Endodermal cell (in vitro differentiated cells): ENCODE measurements around the gene PPP2R5B. TPM values are rescaled to one million over a fixed set of nuclear protein-coding genes. Genes with fewer than 3 reads are reported as not detected.
A peak's percentile ranks its signal among the peaks of the same experiment; 100 is the strongest.

ENCODE experiments used
- DNase-seq: peaks from one replicate; pipeline ENCODE4 v3.0.0-alpha.2; 2017
- H3K27ac ChIP-seq: 2 replicates; pipeline ENCODE4 v1.5.1; 2013; ENCODE audit warnings: mild to moderate bottlenecking, low read depth, low read length, moderate library complexity
- H3K27me3 ChIP-seq: 2 replicates; pipeline ENCODE4 v1.6.1; 2013; ENCODE audit warnings: mild to moderate bottlenecking, low read length, moderate library complexity; ENCODE audit not compliant: insufficient read depth, control insufficient read depth, poor library complexity, severe bottlenecking
- H3K36me3 ChIP-seq: 2 replicates; pipeline ENCODE4 v1.7.0; 2013; ENCODE audit warnings: mild to moderate bottlenecking, low read length, moderate library complexity; ENCODE audit not compliant: control insufficient read depth, insufficient read depth
- H3K4me1 ChIP-seq: one replicate; pipeline ENCODE4 v1.7.0; 2013; ENCODE audit warnings: low read length; ENCODE audit not compliant: control insufficient read depth, insufficient read depth
- H3K4me3 ChIP-seq: 2 replicates; pipeline ENCODE4 v1.5.1; 2013; ENCODE audit warnings: mild to moderate bottlenecking, low read length, moderate library complexity
- H3K9ac ChIP-seq: 2 replicates; pipeline ENCODE4 v1.6.1; 2013; ENCODE audit warnings: mild to moderate bottlenecking, low read length, moderate library complexity; ENCODE audit not compliant: poor library complexity, severe bottlenecking; ENCODE audit errors: extremely low read depth
- H3K9me3 ChIP-seq: 2 replicates; pipeline ENCODE4 v1.6.1; 2013; ENCODE audit warnings: mild to moderate bottlenecking, low read length, moderate library complexity; ENCODE audit not compliant: control insufficient read depth
- H3K27ac Mint-ChIP-seq: 2 replicates; pipeline ENCODE4 v1.8.0; 2020; ENCODE audit warnings: mixed read lengths
- H3K27me3 Mint-ChIP-seq: 2 replicates; pipeline ENCODE4 v1.8.0; 2021; ENCODE audit warnings: mild to moderate bottlenecking, mixed read lengths; ENCODE audit not compliant: insufficient read depth
- H3K36me3 Mint-ChIP-seq: 2 replicates; pipeline ENCODE4 v1.8.0; 2020; ENCODE audit warnings: low read depth, mixed read lengths
- H3K4me1 Mint-ChIP-seq: 2 replicates; pipeline ENCODE4 v1.8.0; 2020; ENCODE audit warnings: mixed read lengths
- H3K4me3 Mint-ChIP-seq: 2 replicates; pipeline ENCODE4 v1.8.0; 2020; ENCODE audit warnings: mild to moderate bottlenecking, moderate library complexity, mixed read lengths
- H3K9me3 Mint-ChIP-seq: 2 replicates; pipeline ENCODE4 v1.8.0; 2020; ENCODE audit warnings: mild to moderate bottlenecking, mixed read lengths
- CTCF ChIP-seq: fragments of 200-600 bp; sonication (generic); conservative IDR thresholded peaks from 2 replicates; pipeline ENCODE4 v1.5.0; 2021; ENCODE audit warnings: antibody characterized with exemption, mild to moderate bottlenecking
- WGBS, 2 experiments: methylation state at CpG; one replicate each; pipeline versions ENCODE4 v1.1.5 to v1.1.7; 2013; ENCODE audit warnings: missing lambda C conversion rate in 2 of 2, mixed read lengths in 1 of 2; ENCODE audit not compliant: insufficient coverage in 1 of 2, insufficient read length in 1 of 2; 5-methylcytosine and 5-hydroxymethylcytosine counted together
- total RNA-seq, 2 donors: library from RNA; stranded (reverse); fragmentation: NEBNext Ultra II Directional in 1 of 2; extraction: Animal tissue kit (Norgen Biotek cat#: 25700) in 1 of 2; gene quantifications; 2 replicates in 1 of 2; 3 replicates in 1 of 2; pipeline ENCODE4 v1.2.1, GENCODE V29; 2021

PPP2R5B gene
- total RNA-seq, 2 donors from 2014 or later: 2.8 to 3.3 TPM

GRCh38 chr11:64878223-64878493, 46.3 kb upstream of the PPP2R5B start:
- peaks cover 5% of the 10 kb centered on the region for H3K36me3 ChIP-seq
- peak overlapping the region; percentile 88 for H3K4me3 Mint-ChIP-seq
- H3K27ac ChIP-seq: no peak overlapping the region
- WGBS, 2 experiments: 0 to 1% methylated on average over 11 to 21 of the region's 21 CpGs
- H3K9me3 ChIP-seq: no peaks in the 10 kb centered on the region
- H3K4me1 Mint-ChIP-seq: peaks cover 28% of the 10 kb centered on the region
- peak overlapping the region; percentile 71 for H3K9ac ChIP-seq
- no peak for TF ChIP-seq CTCF
- H3K27me3 Mint-ChIP-seq: peaks cover 3% of the 10 kb centered on the region
- no peaks in the 10 kb centered on the region for H3K27me3 ChIP-seq
- H3K4me1 ChIP-seq: no peaks in the 10 kb centered on the region
- peak overlapping the region; percentile 96 for H3K4me3 ChIP-seq
- no peaks in the 10 kb centered on the region for H3K9me3 Mint-ChIP-seq
- H3K36me3 Mint-ChIP-seq: peaks cover 8% of the 10 kb centered on the region
- H3K27ac Mint-ChIP-seq: peak overlapping the region; percentile 70
- DNase-seq: no peak

GRCh38 chr11:64878494-64879243, 45.8 kb upstream of the PPP2R5B start, which contains the start of gene EHD1:
Gene EHD1, minus strand, starts transcription at chr11:64878621. Its CDS starts 157 bp downstream, at chr11:64878464.
- Mint-ChIP-seq H3K4me1 (peaks cover 28% of the 10 kb centered on the region), H3K9me3 (no peaks in the 10 kb centered on the region)
- H3K27ac ChIP-seq: peak within 1 kb of the TSS; percentile 83

GRCh38 chr11:64879244-64879900, 45.1 kb upstream of the PPP2R5B start:
- Mint-ChIP-seq H3K9me3 (no peaks in the 10 kb centered on the region), H3K27me3 (peaks cover 8% of the 10 kb centered on the region), H3K4me3 (peak overlapping the region; percentile 88), H3K4me1 (peaks cover 28% of the 10 kb centered on the region), H3K36me3 (peaks cover 2% of the 10 kb centered on the region), H3K27ac (peak overlapping the region; percentile 95)
- TF ChIP-seq CTCF: no peak
- Histone ChIP-seq H3K27me3 (no peaks in the 10 kb centered on the region), H3K4me1 (no peaks in the 10 kb centered on the region), H3K4me3 (peak overlapping the region; percentile 93), H3K9ac (peak overlapping the region; percentile 80), H3K27ac (peak overlapping the region; percentile 83), H3K9me3 (no peaks in the 10 kb centered on the region), H3K36me3 (peaks cover under 1% of the 10 kb centered on the region)
- DNase-seq: no peak
- 14 to 27% methylated on average over 6 to 16 of the region's 16 CpGs for WGBS, 2 experiments

More at GRCh38 chr11:64878494-64879243, 45.8 kb upstream of the PPP2R5B start, which contains the start of gene EHD1:
- Histone ChIP-seq H3K4me1 (no peaks in the 10 kb centered on the region), H3K36me3 (peaks cover 3% of the 10 kb centered on the region), H3K9me3 (no peaks in the 10 kb centered on the region), H3K9ac (peak within 1 kb of the TSS; percentile 80), H3K27me3 (no peaks in the 10 kb centered on the region), H3K4me3 (peak within 1 kb of the TSS; percentile 96)
- Mint-ChIP-seq H3K4me3 (peak within 1 kb of the TSS; percentile 88), H3K27me3 (peaks cover 3% of the 10 kb centered on the region), H3K27ac (peak within 1 kb of the TSS; percentile 95), H3K36me3 (peaks cover 4% of the 10 kb centered on the region)
- TF ChIP-seq CTCF: peak; percentile 68
- DNase-seq: peak; percentile 99
- 0 to 1% methylated on average over 28 to 75 of the region's 75 CpGs for WGBS, 2 experiments
